HepG2 (cell line): ENCODE data around the gene RPS15A. TPM values are rescaled to one million over a fixed set of nuclear protein-coding genes. Genes with fewer than 3 reads are reported as not detected.

Experiments used
- DZIP1 ChIP-seq: sonication (generic); formaldehyde crosslinking; IDR thresholded peaks from 2 replicates; pipeline ENCODE4 v1.5.0; 2020; ENCODE audit warnings: mild to moderate bottlenecking, missing genetic modification reagents
- FOXJ3 ChIP-seq: sonication (generic); formaldehyde crosslinking; IDR thresholded peaks from 2 replicates; pipeline ENCODE4 v1.4.0; 2020; ENCODE audit warnings: missing genetic modification reagents, mild to moderate bottlenecking, borderline replicate concordance
- HIC2 ChIP-seq: sonication (generic); formaldehyde crosslinking; IDR thresholded peaks from 2 replicates; pipeline ENCODE4 v1.9.0; 2022; ENCODE audit warnings: low read depth, missing genetic modification reagents
- MAF1 ChIP-seq: sonication (generic); formaldehyde crosslinking; IDR thresholded peaks from 2 replicates; pipeline ENCODE4 v1.5.0; 2020; ENCODE audit warnings: missing genetic modification reagents, borderline replicate concordance
- MTA3 ChIP-seq: sonication (generic); formaldehyde crosslinking; IDR thresholded peaks from 2 replicates; pipeline ENCODE4 v1.4.0; 2020; ENCODE audit warnings: missing genetic modification reagents
- PRDM4 ChIP-seq: sonication (generic); formaldehyde crosslinking; IDR thresholded peaks from 2 replicates; pipeline ENCODE4 v1.9.0; 2021; ENCODE audit warnings: missing genetic modification reagents, borderline replicate concordance
- SNAPC2 ChIP-seq: sonication (generic); formaldehyde crosslinking; IDR thresholded peaks from 2 replicates; pipeline ENCODE4 v1.8.1; 2022; ENCODE audit warnings: mild to moderate bottlenecking, missing genetic modification reagents
- SP2 ChIP-seq: sonication (generic); formaldehyde crosslinking; IDR thresholded peaks from 2 replicates; pipeline ENCODE4 v1.5.1; 2020; ENCODE audit warnings: mild to moderate bottlenecking, missing genetic modification reagents
- SP4 ChIP-seq: sonication (generic); formaldehyde crosslinking; IDR thresholded peaks from 2 replicates; pipeline ENCODE4 v1.8.1; 2023; ENCODE audit warnings: mild to moderate bottlenecking, missing genetic modification reagents
- ZFP36L1 ChIP-seq: sonication (generic); formaldehyde crosslinking; IDR thresholded peaks from 2 replicates; pipeline ENCODE4 v1.8.0; 2022; ENCODE audit warnings: mild to moderate bottlenecking, missing genetic modification reagents, moderate library complexity
- ZNF557 ChIP-seq: sonication (generic); formaldehyde crosslinking; IDR thresholded peaks from 2 replicates; pipeline ENCODE4 v1.4.0; 2020; ENCODE audit warnings: missing genetic modification reagents
- ZNF569 ChIP-seq: sonication (generic); formaldehyde crosslinking; IDR thresholded peaks from 2 replicates; pipeline ENCODE4 v1.5.0; 2020; ENCODE audit warnings: mild to moderate bottlenecking, missing genetic modification reagents, moderate library complexity, borderline replicate concordance
- ZNF781 ChIP-seq: sonication (generic); formaldehyde crosslinking; IDR thresholded peaks from 2 replicates; pipeline ENCODE4 v1.5.1; 2020; ENCODE audit warnings: borderline replicate concordance, mild to moderate bottlenecking, missing genetic modification reagents; ENCODE audit errors: not compliant biosample characterization
- polyA plus RNA-seq, 8 experiments: library from polyadenylated mRNA; depleted of rRNA in 3 of 8; stranded (reverse) in 7 of 8; unstranded in 1 of 8; fragments of >200 nt; fragmentation: Illumina TruSeq in 4 of 8; extraction: Trizol in 4 of 8; gene quantifications; 2 replicates each; pipeline versions ENCODE4 v1.2.1 to v1.2.3, GENCODE V29; 2011 to 2016; ENCODE audit warnings: low read depth in 4 of 8, missing spikeins in 1 of 8, mixed read lengths in 1 of 8; ENCODE audit not compliant: insufficient read depth in 1 of 8
- total RNA-seq, 5 experiments: library from RNA; depleted of rRNA; stranded (reverse); fragments of >200 nt; fragmentation: Illumina TruSeq; extraction: Trizol; gene quantifications; 2 replicates each; pipeline ENCODE4 v1.2.3, GENCODE V29; 2016; ENCODE audit warnings: low read depth in 1 of 5

RPS15A gene
- total and polyA plus RNA-seq, 2 of the 13 experiments (the other 11 are each of a cell fraction or from before 2014, with no cell fraction given), result 5,489 to 9,457 TPM

- TF ChIP-seq PRDM4 (CRISPR knock-in tag) (peak; percentile 89), MAF1 (peak; percentile 96), ZFP36L1 (peak; percentile 88), DZIP1 (peak; percentile 70), FOXJ3 (CRISPR knock-in tag) (peak; percentile 95), ZNF781 (CRISPR knock-in tag) (no peak), SP2 (CRISPR knock-in tag) (peak; percentile 88), SNAPC2 (CRISPR knock-in tag) (peak; percentile 99), ZNF557 (peak; percentile 89), SP4 (peak; percentile 99), MTA3 (CRISPR knock-in tag) (no peak), HIC2 (CRISPR knock-in tag) (peak; percentile 67; the same call in 1 of the 2 replicates), ZNF569 (CRISPR knock-in tag) (no peak; the same call in none of the 2 replicates)
- TF ChIP-seq, all 625 proteins: peak for 535
Observed at GRCh38 chr16:18801145-18801972, 11.2 kb upstream of the RPS15A start, which contains the start of gene ARL6IP1 (continued).
